PFSK-1 (cell line): ENCODE data around the gene ASB13.

Source experiments
- POLR2AphosphoS5 ChIP-seq: IDR thresholded peaks from 2 replicates; pipeline ENCODE4 v1.6.1; 2012; ENCODE audit warnings: low read depth, mild to moderate bottlenecking, control low read depth, low read length, moderate library complexity
- TAF1 ChIP-seq: IDR thresholded peaks from 2 replicates; pipeline ENCODE4 v1.6.1; 2012; ENCODE audit warnings: low read length, control low read depth, borderline replicate concordance; ENCODE audit not compliant: insufficient read depth
- TF ChIP-seq, protein P1 (sequence below), 2 experiments: IDR thresholded peaks; 2 replicates each; pipeline versions ENCODE4 v1.6.1 to v1.8.0; 2011 to 2012; ENCODE audit warnings: low read depth in 2 of 2, low read length in 2 of 2, control low read depth in 1 of 2, inconsistent platforms in 1 of 2, mild to moderate bottlenecking in 1 of 2, moderate library complexity in 1 of 2; ENCODE audit not compliant: insufficient read depth in 1 of 2

GRCh38 chr10:5617521-5617920 lies 48.9 kb downstream of the ASB13 start:
- TF ChIP-seq TAF1, result no peak
- no peak for TF ChIP-seq POLR2AphosphoS5
- TF ChIP-seq, protein P1, sequence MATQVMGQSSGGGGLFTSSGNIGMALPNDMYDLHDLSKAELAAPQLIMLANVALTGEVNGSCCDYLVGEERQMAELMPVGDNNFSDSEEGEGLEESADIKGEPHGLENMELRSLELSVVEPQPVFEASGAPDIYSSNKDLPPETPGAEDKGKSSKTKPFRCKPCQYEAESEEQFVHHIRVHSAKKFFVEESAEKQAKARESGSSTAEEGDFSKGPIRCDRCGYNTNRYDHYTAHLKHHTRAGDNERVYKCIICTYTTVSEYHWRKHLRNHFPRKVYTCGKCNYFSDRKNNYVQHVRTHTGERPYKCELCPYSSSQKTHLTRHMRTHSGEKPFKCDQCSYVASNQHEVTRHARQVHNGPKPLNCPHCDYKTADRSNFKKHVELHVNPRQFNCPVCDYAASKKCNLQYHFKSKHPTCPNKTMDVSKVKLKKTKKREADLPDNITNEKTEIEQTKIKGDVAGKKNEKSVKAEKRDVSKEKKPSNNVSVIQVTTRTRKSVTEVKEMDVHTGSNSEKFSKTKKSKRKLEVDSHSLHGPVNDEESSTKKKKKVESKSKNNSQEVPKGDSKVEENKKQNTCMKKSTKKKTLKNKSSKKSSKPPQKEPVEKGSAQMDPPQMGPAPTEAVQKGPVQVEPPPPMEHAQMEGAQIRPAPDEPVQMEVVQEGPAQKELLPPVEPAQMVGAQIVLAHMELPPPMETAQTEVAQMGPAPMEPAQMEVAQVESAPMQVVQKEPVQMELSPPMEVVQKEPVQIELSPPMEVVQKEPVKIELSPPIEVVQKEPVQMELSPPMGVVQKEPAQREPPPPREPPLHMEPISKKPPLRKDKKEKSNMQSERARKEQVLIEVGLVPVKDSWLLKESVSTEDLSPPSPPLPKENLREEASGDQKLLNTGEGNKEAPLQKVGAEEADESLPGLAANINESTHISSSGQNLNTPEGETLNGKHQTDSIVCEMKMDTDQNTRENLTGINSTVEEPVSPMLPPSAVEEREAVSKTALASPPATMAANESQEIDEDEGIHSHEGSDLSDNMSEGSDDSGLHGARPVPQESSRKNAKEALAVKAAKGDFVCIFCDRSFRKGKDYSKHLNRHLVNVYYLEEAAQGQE (IDR thresholded peaks at IDR 0.05; ENCODE audit: insufficient read depth in 1 of 2, low read depth in 2 of 2, low read length in 2 of 2), result no peak
